GM23338 (cell line): ENCODE measurements around the gene EPS8.

Experiments used
- CTCF ChIP-seq, 2 experiments: fragments of 200-600 bp in 1 of 2; sonication (generic) in 1 of 2; conservative IDR thresholded peaks; 2 replicates each; pipeline versions ENCODE4 v1.5.1 to v1.6.1; 2016 to 2017; ENCODE audit warnings: antibody characterized with exemption in 2 of 2, low read depth in 2 of 2, mild to moderate bottlenecking in 2 of 2, moderate library complexity in 1 of 2
- ETS1 ChIP-seq: IDR thresholded peaks from 2 replicates; pipeline ENCODE4 v1.6.1; 2016; ENCODE audit warnings: antibody characterized with exemption
- EZH2 ChIP-seq: fragments of 200-600 bp; sonication (generic); IDR thresholded peaks from one replicate; pipeline ENCODE4 v1.8.0; 2017; ENCODE audit warnings: antibody characterized with exemption, mild to moderate bottlenecking, low read depth; ENCODE audit not compliant: unreplicated experiment

DNA sequence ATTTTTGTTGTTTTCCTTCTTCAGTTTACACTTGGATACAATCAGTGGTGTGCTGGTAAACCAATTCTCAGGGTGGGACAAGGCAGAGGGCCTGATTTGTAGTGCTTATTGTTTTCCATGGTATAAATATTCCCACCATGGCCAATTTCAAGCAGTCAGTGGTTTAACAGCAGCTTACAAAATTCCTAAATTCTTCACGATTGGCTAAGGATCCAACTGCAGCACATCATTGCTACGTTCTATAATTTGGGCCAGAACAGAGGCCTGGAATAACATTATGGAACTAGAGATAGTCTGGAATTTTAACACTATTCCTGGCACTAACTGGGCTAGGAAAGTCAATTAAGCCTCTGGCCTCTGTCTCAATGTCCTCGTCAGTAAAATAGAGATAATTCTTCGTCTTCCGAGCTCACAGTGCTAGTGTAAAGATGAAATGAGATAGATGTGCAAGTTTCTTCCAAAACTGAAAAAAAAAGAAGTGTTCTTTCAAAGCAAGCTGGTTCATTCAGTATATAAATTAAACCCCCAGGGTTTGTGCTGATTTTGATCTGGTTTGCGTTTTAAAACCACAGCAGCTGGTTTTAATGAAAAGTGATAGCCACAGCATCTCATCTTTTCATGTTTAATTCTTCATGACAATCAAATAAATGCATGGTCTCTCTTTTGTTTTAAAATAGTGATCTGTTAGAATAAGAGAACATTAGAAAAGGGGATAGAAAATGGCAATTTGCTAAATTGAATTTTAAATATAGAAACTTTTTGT, 104.1 kb downstream of the EPS8 start:
- TF ChIP-seq CTCF (conservative IDR thresholded peaks at IDR 0.05; ENCODE audit: low read depth in 2 of 2) (no peak), EZH2 (no peak), ETS1 (no peak)
